Anterior cingulate cortex (tissue), 58 donors: ENCODE results near the gene GPC6.

ENCODE experiments used
- DNase-seq, 58 donors: peaks; one replicate each; lab custom pipeline; 2025; lab: John Stamatoyannopoulos, UW

The GPC6 gene

GRCh38 chr13:93984052-93984451 is 757.4 kb downstream of the GPC6 start:
- DNase-seq: no peak

- DNase-seq: no peak
Measured at GRCh38 chr13:93984876-93985275, 758.3 kb downstream of the GPC6 start.

- DNase-seq: no peak
Measured at GRCh38 chr13:93987458-93987857, 760.9 kb downstream of the GPC6 start.

GRCh38 chr13:93991569-93991968 is 765.0 kb downstream of the GPC6 start:
- DNase-seq: no peak

GRCh38 chr13:93996481-93996880 is 769.9 kb downstream of the GPC6 start:
- no peak for DNase-seq

GRCh38 chr13:94006296-94006695 is 779.7 kb downstream of the GPC6 start:
- DNase-seq: no peak

- DNase-seq: no peak
Measured at GRCh38 chr13:94007072-94007471, 780.5 kb downstream of the GPC6 start.

GRCh38 chr13:94009701-94010100 is 783.1 kb downstream of the GPC6 start:
- DNase-seq: no peak

- DNase-seq: no peak
Measured at GRCh38 chr13:94014461-94014860, 787.9 kb downstream of the GPC6 start.

- DNase-seq: no peak
Measured at GRCh38 chr13:94020426-94020825, 793.8 kb downstream of the GPC6 start.

- DNase-seq: no peak
Measured at GRCh38 chr13:94020833-94021232, 794.2 kb downstream of the GPC6 start.

- DNase-seq: no peak
Measured at GRCh38 chr13:94028234-94028633, 801.6 kb downstream of the GPC6 start.

- no peak for DNase-seq
Measured at GRCh38 chr13:94028650-94029049, 802.0 kb downstream of the GPC6 start.

GRCh38 chr13:94030415-94031119 is 804.0 kb downstream of the GPC6 start:
- DNase-seq: no peak

- DNase-seq: no peak
Measured at GRCh38 chr13:94031609-94032008, 805.0 kb downstream of the GPC6 start.

GRCh38 chr13:94033098-94033497 is 806.5 kb downstream of the GPC6 start:
- DNase-seq: no peak

- DNase-seq: no peak
Measured at GRCh38 chr13:94033830-94034642, 807.4 kb downstream of the GPC6 start.

- no peak for DNase-seq
Measured at GRCh38 chr13:94050039-94050438, 823.4 kb downstream of the GPC6 start.

GRCh38 chr13:94050686-94051085 is 824.1 kb downstream of the GPC6 start:
- no peak for DNase-seq

GRCh38 chr13:94053986-94054593 is 827.5 kb downstream of the GPC6 start:
- no peak for DNase-seq

GRCh38 chr13:94056362-94056990 is 829.9 kb downstream of the GPC6 start:
- no peak for DNase-seq
